GM12878 (cell line): ENCODE data around the gene RIPOR1.
"Not testable (repeated sequence)": the region's sequence is repeated elsewhere in the genome, so short reads cannot be mapped to it uniquely, and the experiment has no call there.

Source experiments
- JUNB ChIP-seq: IDR thresholded peaks from 2 replicates; pipeline ENCODE4 v1.6.1; 2016; ENCODE audit warnings: antibody characterized with exemption, mild to moderate bottlenecking
- POLR2A ChIP-seq: IDR thresholded peaks from 2 replicates; pipeline ENCODE4 v1.6.1; 2011; ENCODE audit warnings: low read depth, mild to moderate bottlenecking, low read length
- REST ChIP-seq: IDR thresholded peaks from 2 replicates; pipeline ENCODE4 v1.6.1; 2012; ENCODE audit warnings: mild to moderate bottlenecking, low read depth, low read length
- STAT3 ChIP-seq: IDR thresholded peaks from 2 replicates; pipeline ENCODE4 v1.6.1; 2011; ENCODE audit warnings: low read depth, low read length, improper control_type of control experiment
- ZSCAN29 ChIP-seq: fragments of 450-650 bp; IDR thresholded peaks from 2 replicates; pipeline ENCODE4 v1.6.1; 2017; ENCODE audit warnings: mild to moderate bottlenecking, moderate library complexity

GRCh38 chr16:67513892-67514291 lies 14.7 kb upstream of the RIPOR1 start:
- not testable (repeated sequence) for TF ChIP-seq REST, ZSCAN29, STAT3, POLR2A, JUNB
